ENCODE data around the gene HNRNPDL.
A peak's percentile ranks its signal among the peaks of the same experiment; 100 is the strongest.
"Not testable (repeated sequence)": the region's sequence is repeated elsewhere in the genome, so short reads cannot be mapped to it uniquely, and the experiment has no call there.

HNRNPDL gene

GRCh38 chr4:82430193-82430963 is at the start of gene HNRNPDL, which contains the start of gene ENOPH1:
Gene HNRNPDL, minus strand, starts transcription at chr4:82430462. Its CDS starts 772 bp downstream, at chr4:82429690.
Gene ENOPH1, plus strand, starts transcription at chr4:82430590. Its CDS starts 240 bp downstream, at chr4:82430830.
- DNase-seq, result peak; percentile 87

- no peak for DNase-seq
Observed at GRCh38 chr4:82479562-82479961, 49.3 kb upstream of the HNRNPDL start.

GRCh38 chr4:82477469-82477868 is 47.2 kb upstream of the HNRNPDL start:
- not testable (repeated sequence) for DNase-seq

GRCh38 chr4:82475931-82476330 is 45.7 kb upstream of the HNRNPDL start:
- DNase-seq, result not testable (repeated sequence)

GRCh38 chr4:82473621-82474164 is 43.4 kb upstream of the HNRNPDL start:
- DNase-seq, result no peak

- not testable (repeated sequence) for DNase-seq
Observed at GRCh38 chr4:82473080-82473479, 42.8 kb upstream of the HNRNPDL start.

GRCh38 chr4:82469791-82470345 is 39.6 kb upstream of the HNRNPDL start:
- no peak for DNase-seq

GRCh38 chr4:82467471-82467870 is 37.2 kb upstream of the HNRNPDL start:
- DNase-seq, result peak; percentile 1

- no peak for DNase-seq
Observed at GRCh38 chr4:82463221-82463620, 33.0 kb upstream of the HNRNPDL start.

- peak; percentile 61 for DNase-seq
Observed at GRCh38 chr4:82462415-82462831, 32.2 kb upstream of the HNRNPDL start.

- no peak for DNase-seq
Observed at GRCh38 chr4:82461710-82462109, 31.4 kb upstream of the HNRNPDL start.

- no peak for DNase-seq
Observed at GRCh38 chr4:82458729-82459128, 28.5 kb upstream of the HNRNPDL start.

- DNase-seq, result no peak
Observed at GRCh38 chr4:82457266-82457665, 27.0 kb upstream of the HNRNPDL start.

- no peak for DNase-seq
Observed at GRCh38 chr4:82452026-82452425, 21.8 kb upstream of the HNRNPDL start.

GRCh38 chr4:82450966-82451755 is 20.9 kb upstream of the HNRNPDL start:
- DNase-seq, result no peak

GRCh38 chr4:82447886-82448285 is 17.6 kb upstream of the HNRNPDL start:
- no peak for DNase-seq

- DNase-seq, result no peak
Observed at GRCh38 chr4:82439088-82439487, 8.8 kb upstream of the HNRNPDL start.

GRCh38 chr4:82437285-82438005 is 7.2 kb upstream of the HNRNPDL start:
- DNase-seq, result no peak

- DNase-seq, result no peak
Observed at GRCh38 chr4:82436780-82437179, 6.5 kb upstream of the HNRNPDL start.

GRCh38 chr4:82436130-82436529 is 5.9 kb upstream of the HNRNPDL start:
- DNase-seq, result no peak

GRCh38 chr4:82434949-82435348 is 4.7 kb upstream of the HNRNPDL start:
- DNase-seq, result no peak

- no peak for DNase-seq
Observed at GRCh38 chr4:82433791-82434190, 3.5 kb upstream of the HNRNPDL start.

- DNase-seq, result no peak
Observed at GRCh38 chr4:82432596-82432995, 2.3 kb upstream of the HNRNPDL start.

Measured in NCI-H1105 treated with DMSO at 0.1 percent for 48 hours (cell line).